Measurements from ENCODE around the gene MSH4.
"Not testable (repeated sequence)": the region's sequence is repeated elsewhere in the genome, so short reads cannot be mapped to it uniquely, and the experiment has no call there.

Gene MSH4

GRCh38 chr1:75796376-75797272, at the start of gene MSH4:
Gene MSH4 (plus strand): TSS chr1:75796882. CDS start chr1:75796986, 104 bp downstream.
- H3K36me3 ChIP-seq (ENCODE audit: insufficient read depth, low read length): peaks cover 55% of the 10 kb centered on the region
- TF ChIP-seq EZH2 (IDR thresholded peaks at IDR 0.05; ENCODE audit: borderline replicate concordance, low read length) (no peak), CTCF (IDR thresholded peaks at IDR 0.05; ENCODE audit: low read length) (no peak)
- H3K4me3 ChIP-seq (ENCODE audit: low read depth, low read length, poor library complexity, severe bottlenecking): no peak within 1 kb of the TSS

GRCh38 chr1:75757210-75757609, 39.5 kb upstream of the MSH4 start:
- H3F3A ChIP-seq (ENCODE audit: insufficient read depth, low read length); H3K4me2 ChIP-seq (ENCODE audit: low read length); H3K27me3 ChIP-seq (ENCODE audit: insufficient read depth, low read length); H3K9me2 ChIP-seq (ENCODE audit: low read depth, low read length); H3K9me3 ChIP-seq (ENCODE audit: low read length); H3K9ac ChIP-seq (ENCODE audit: low read length); H4K20me1 ChIP-seq (ENCODE audit: insufficient read depth, low read length); H3K79me2 ChIP-seq (ENCODE audit: insufficient read depth, low read length); H3K4me3 ChIP-seq (ENCODE audit: low read depth, low read length, poor library complexity, severe bottlenecking); H2AFZ ChIP-seq (ENCODE audit: low read length); H3K27ac ChIP-seq (ENCODE audit: low read depth, low read length, poor library complexity, severe bottlenecking); H3K4me1 ChIP-seq (ENCODE audit: insufficient read depth, low read length, severe bottlenecking): not testable (repeated sequence)
- peaks cover 74% of the 10 kb centered on the region for H3K36me3 ChIP-seq (ENCODE audit: insufficient read depth, low read length)

More at GRCh38 chr1:75796376-75797272, at the start of gene MSH4:
- Histone ChIP-seq H3K27me3 (ENCODE audit: insufficient read depth, low read length) (no peaks in the 10 kb centered on the region), H3F3A (ENCODE audit: insufficient read depth, low read length) (peaks cover 17% of the 10 kb centered on the region; the same call in 1 of the 2 replicates), H3K27ac (ENCODE audit: low read depth, low read length, poor library complexity, severe bottlenecking) (no peak within 1 kb of the TSS), H3K9me2 (ENCODE audit: low read depth, low read length) (no peaks in the 10 kb centered on the region), H3K79me2 (ENCODE audit: insufficient read depth, low read length) (no peaks in the 10 kb centered on the region), H3K4me2 (ENCODE audit: low read length) (no peak within 1 kb of the TSS), H4K20me1 (ENCODE audit: insufficient read depth, low read length) (no peaks in the 10 kb centered on the region), H3K9ac (ENCODE audit: low read length) (no peak within 1 kb of the TSS), H2AFZ (ENCODE audit: low read length) (no peak within 1 kb of the TSS), H3K9me3 (ENCODE audit: low read length) (no peaks in the 10 kb centered on the region), H3K4me1 (ENCODE audit: insufficient read depth, low read length, severe bottlenecking) (peaks cover 5% of the 10 kb centered on the region)

- not testable (repeated sequence) for H3K79me2 ChIP-seq (ENCODE audit: insufficient read depth, low read length); H3F3A ChIP-seq (ENCODE audit: insufficient read depth, low read length); H4K20me1 ChIP-seq (ENCODE audit: insufficient read depth, low read length); H3K9me3 ChIP-seq (ENCODE audit: low read length); H3K4me3 ChIP-seq (ENCODE audit: low read depth, low read length, poor library complexity, severe bottlenecking); H3K4me2 ChIP-seq (ENCODE audit: low read length); H3K27ac ChIP-seq (ENCODE audit: low read depth, low read length, poor library complexity, severe bottlenecking); H2AFZ ChIP-seq (ENCODE audit: low read length); H3K27me3 ChIP-seq (ENCODE audit: insufficient read depth, low read length); H3K9ac ChIP-seq (ENCODE audit: low read length); H3K9me2 ChIP-seq (ENCODE audit: low read depth, low read length); H3K4me1 ChIP-seq (ENCODE audit: insufficient read depth, low read length, severe bottlenecking)
- H3K36me3 ChIP-seq (ENCODE audit: insufficient read depth, low read length): peaks cover 69% of the 10 kb centered on the region
Measured at GRCh38 chr1:75758543-75758942, 38.1 kb upstream of the MSH4 start.

- Histone ChIP-seq H3K79me2 (ENCODE audit: insufficient read depth, low read length) (no peaks in the 10 kb centered on the region), H4K20me1 (ENCODE audit: insufficient read depth, low read length) (no peaks in the 10 kb centered on the region), H3K9me3 (ENCODE audit: low read length) (no peaks in the 10 kb centered on the region), H3K27ac (ENCODE audit: low read depth, low read length, poor library complexity, severe bottlenecking) (no peak overlapping the region), H3K9ac (ENCODE audit: low read length) (no peak overlapping the region), H3K9me2 (ENCODE audit: low read depth, low read length) (no peaks in the 10 kb centered on the region), H3K36me3 (ENCODE audit: insufficient read depth, low read length) (peaks cover 36% of the 10 kb centered on the region), H2AFZ (ENCODE audit: low read length) (no peak overlapping the region), H3K4me3 (ENCODE audit: low read depth, low read length, poor library complexity, severe bottlenecking) (no peak overlapping the region), H3K4me2 (ENCODE audit: low read length) (no peak overlapping the region), H3F3A (ENCODE audit: insufficient read depth, low read length) (no peaks in the 10 kb centered on the region), H3K4me1 (ENCODE audit: insufficient read depth, low read length, severe bottlenecking) (no peaks in the 10 kb centered on the region), H3K27me3 (ENCODE audit: insufficient read depth, low read length) (no peaks in the 10 kb centered on the region)
- peak; percentile 27; the same call in 1 of the 2 replicates for TF ChIP-seq CTCF (IDR thresholded peaks at IDR 0.05; ENCODE audit: low read length)
- TF ChIP-seq EZH2 (IDR thresholded peaks at IDR 0.05; ENCODE audit: borderline replicate concordance, low read length): no peak
Measured at GRCh38 chr1:75764057-75764655, 32.5 kb upstream of the MSH4 start.

Measured in OCI-LY1 (cell line).